NOMO-1 treated with dmso at 0.1 percent for 144 hours (cell line): Measurements from ENCODE around the gene KISS1R.
"Not testable (repeated sequence)": the region's sequence is repeated elsewhere in the genome, so short reads cannot be mapped to it uniquely, and the experiment has no call there.

ENCODE experiments used
- DNase-seq: peaks from one replicate; lab custom pipeline; 2025; ENCODE audit not compliant: unreplicated experiment; lab: John Stamatoyannopoulos, UW

Gene KISS1R

DNA sequence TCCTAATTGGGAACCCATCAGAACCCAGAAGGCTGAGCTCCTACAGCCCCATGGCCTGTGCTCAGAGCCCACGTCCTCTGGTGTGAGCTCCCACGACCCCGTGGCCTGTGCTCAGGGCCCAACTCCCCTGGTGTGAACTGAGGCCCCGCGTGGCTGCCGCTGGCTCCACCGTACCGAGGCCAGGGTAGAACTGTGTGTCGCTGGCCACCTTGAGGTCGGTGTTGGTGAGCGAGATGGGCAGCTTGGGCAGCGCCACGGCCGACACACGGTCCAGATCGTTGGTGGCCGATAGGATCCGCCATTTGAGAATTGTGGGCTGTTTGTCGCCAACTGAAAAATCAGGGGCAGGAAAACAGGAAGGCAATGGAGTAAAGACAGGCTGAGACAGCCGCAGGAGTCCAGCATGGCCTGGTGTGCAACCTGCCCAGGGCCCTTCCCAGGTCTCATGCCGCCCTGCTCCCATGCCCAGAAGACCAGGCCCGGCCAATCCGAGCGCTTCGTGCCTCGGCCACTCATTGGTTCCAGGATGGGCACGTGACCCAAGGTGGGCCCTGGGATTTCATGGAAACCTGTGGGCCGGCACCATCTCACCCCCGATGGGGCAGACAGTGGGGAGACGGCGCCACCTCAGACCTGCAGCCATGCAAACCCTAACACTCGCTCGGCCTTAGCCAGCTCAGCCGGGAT is 35.6 kb upstream of the KISS1R start:
- DNase-seq = no peak

DNA sequence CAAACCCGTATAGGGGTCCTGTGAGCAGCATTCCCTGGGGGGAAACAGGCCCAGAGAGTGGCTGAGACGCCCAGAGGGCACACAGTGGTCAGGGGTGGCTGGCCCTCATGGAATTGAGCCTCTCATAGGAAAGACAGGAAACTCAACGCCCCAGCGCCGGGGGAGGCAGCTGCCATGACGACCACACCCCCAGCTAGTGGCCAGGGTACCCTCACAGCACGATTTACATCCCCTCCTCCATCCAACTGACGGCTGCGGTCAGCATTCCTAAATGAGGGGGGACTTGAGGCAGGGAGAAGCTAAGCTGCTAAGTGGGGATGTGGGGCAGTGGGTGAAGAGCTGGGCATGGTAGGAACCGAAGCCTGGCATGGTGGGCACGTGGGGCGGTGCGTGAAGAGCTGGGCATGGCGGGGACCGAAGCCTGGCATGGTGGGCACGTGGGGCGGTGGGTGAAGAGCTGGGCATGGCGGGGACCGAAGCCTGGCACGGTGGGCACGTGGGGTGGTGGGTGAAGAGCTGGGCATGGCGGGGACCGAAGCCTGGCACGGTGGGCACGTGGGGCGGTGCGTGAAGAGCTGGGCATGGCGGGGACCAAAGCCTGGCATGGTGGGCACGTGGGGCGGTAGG is 34.1 kb upstream of the KISS1R start:
- no peak for DNase-seq

- no peak for DNase-seq
Measured at GRCh38 chr19:883661-884211, 33.4 kb upstream of the KISS1R start.

DNA sequence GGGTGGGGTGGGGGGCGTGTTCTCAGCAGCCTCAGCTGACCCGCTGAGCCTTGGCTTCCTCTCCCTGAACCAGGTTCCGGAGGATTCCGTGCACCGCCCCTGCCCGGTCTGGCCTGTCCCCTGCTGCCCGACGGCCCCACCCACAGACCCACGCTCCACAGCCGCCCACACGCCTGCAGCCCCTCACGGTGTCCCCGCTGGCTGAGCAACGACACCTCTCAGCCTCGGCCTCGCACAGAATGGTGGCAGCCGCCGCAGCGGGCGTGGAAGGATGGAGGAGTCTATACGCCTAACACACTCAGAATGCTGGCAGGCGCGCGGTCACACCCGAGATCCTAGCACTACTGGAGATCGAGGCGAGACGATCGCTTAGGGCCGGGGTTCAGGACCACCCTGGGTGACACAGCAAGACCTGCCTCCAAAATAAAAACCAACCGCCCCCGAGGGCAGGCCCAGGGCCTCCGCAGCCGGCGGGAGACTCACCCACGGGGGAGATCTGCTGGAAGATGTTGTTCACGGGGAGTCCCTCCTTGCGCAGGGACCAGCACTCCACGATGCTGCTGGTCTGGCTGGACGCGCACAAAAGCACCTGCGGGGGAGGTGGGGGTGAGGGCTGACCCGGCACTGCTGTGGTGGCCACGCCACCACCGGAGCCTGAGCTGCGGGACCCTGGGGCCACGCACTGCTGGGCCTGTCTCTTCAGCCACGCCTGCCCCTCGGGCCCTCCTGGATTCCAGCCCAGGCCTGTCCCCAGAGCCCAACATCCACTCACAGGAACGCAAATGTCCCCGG is 32.5 kb upstream of the KISS1R start:
- DNase-seq = no peak

- DNase-seq = no peak
Measured at GRCh38 chr19:885536-886224, 31.5 kb upstream of the KISS1R start.

- DNase-seq = no peak
Measured at GRCh38 chr19:887072-887471, 30.1 kb upstream of the KISS1R start.

DNA sequence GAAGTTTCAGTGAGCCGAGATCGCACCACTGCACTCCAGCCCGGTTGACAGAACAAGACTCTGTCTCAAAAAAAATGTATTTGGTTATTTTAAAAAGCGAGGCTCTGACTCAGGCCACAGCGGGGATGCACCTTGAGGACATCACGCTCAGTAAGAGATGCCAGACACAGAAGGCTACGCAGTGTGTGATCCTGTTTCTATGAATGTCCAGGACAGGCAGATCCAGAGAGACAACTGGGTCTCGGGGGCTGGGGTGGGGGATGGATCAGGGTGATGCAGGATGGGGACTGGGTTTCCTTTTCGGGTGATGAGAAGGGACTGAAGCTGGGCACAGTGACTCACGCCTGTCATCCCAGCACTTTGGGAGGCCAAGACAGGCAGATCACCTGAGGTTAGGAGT is 29.5 kb upstream of the KISS1R start:
- no peak for DNase-seq

DNA sequence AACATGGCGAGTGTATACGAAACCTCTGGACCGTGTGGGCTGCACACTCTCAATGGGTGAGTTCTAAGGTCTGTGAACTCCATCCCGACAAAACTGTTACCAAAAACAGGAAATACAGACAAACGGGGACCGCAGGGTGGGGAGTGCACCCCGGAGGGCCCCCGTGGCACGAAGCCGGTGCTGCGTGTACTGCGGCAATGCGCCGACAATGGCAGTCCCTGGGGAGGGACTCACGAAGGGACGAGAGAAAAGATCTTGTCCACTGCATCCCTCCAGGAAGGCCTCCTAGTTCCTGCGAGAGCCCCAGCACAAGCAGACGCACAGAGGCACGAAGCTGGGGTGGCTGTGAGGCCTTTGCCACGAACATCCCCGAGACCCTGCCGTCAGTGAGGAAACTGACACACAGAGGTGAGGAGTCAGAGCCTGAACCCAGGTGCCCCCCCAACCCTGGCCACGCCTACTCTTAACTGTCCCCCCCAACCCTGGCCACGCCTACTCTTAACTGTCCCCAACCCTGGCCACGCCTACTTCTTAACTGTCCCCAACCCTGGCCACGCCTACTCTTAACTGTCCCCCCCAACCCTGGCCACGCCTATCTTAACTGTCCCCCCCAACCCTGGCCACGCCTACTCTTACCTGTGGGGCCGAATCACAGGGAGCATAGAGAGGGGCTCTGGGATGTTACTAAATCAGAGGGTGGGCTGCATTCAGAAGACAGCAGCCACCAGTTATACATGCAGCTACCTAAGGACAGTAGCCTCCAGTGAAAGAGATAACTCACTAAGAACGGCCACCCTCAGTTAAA is 28.4 kb upstream of the KISS1R start:
- DNase-seq = no peak

DNA sequence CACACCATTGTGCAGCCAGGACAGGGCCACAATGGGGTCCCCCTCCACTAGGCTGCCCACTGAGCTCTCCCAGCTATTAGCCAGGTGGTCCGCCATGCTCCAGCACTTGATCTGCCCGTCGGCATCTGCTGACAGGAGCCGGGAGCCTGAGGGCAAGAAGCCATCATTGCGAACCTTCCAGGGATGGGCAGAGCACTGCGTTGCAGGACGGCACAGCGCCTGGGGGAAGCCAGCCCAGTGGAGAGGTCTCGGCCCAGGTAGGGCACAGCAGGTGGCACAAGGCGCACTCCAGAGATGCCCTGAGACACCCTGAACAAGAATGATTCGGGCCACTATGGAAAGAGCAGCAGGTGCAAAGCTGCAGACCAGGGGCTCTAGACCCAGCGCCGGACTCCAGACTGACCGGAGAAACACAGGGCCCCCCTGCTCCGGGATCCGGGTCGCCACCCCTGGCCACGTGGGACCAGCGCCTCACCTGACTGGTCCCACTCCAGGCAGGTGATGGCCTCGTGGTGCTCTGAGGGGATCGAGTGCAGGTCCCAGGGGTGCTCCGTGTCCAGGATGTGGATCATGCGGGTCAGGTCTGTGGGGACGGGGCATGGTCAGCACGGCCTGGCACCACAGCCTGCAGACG is 27.4 kb upstream of the KISS1R start:
- no peak for DNase-seq

DNA sequence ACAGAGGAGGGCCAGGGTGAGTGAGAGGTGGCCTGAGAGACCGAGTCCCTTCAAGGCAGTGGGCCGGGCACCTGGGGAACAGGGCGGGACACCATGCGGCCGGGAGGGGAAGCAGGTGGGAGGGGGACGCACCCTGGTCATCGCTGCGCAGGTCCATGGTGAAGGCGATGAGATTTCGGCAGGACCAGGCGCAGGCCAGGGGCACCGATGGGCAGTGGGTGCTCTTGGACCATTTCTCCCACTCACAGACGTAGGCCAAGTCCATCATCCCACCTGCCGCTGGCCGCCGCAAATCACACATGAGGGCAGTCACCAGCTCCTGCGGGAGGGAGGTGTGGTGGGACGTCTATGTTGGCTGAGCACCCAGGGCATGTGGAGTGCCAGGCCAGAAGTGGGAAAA is 26.3 kb upstream of the KISS1R start:
- no peak for DNase-seq

- DNase-seq = not testable (repeated sequence)
Measured at GRCh38 chr19:891421-892200, 25.5 kb upstream of the KISS1R start.

GRCh38 chr19:892243-892893 is 24.8 kb upstream of the KISS1R start:
- no peak for DNase-seq

GRCh38 chr19:892894-893689 is 24.0 kb upstream of the KISS1R start, which contains the start of the genes MED16 and RNU6-9:
Gene MED16, minus strand, starts transcription at chr19:893187. Its CDS starts 2,056 bp downstream, at chr19:891131.
Gene RNU6-9, plus strand, starts transcription at chr19:893484.
- DNase-seq = peak; percentile 88

GRCh38 chr19:896434-896833 is 20.7 kb upstream of the KISS1R start:
- no peak for DNase-seq

- DNase-seq = no peak
Measured at GRCh38 chr19:896999-897398, 20.1 kb upstream of the KISS1R start.

- DNase-seq = no peak
Measured at GRCh38 chr19:897442-898039, 19.6 kb upstream of the KISS1R start.

- DNase-seq = no peak
Measured at GRCh38 chr19:898663-899062, 18.5 kb upstream of the KISS1R start.
